Measurements from ENCODE around the gene ASAH2B.
"Not testable (repeated sequence)": the region's sequence is repeated elsewhere in the genome, so short reads cannot be mapped to it uniquely, and the experiment has no call there.

ASAH2B gene

GRCh38 chr10:50739618-50740292 is at the start of gene ASAH2B:
TSS of gene ASAH2B (plus strand) at chr10:50739936. CDS start at chr10:50745131, 5,195 bp downstream.
- FAIRE-seq: no peak

- FAIRE-seq: not testable (repeated sequence)
Measured at GRCh38 chr10:50697819-50698218, 41.9 kb upstream of the ASAH2B start.

DNA sequence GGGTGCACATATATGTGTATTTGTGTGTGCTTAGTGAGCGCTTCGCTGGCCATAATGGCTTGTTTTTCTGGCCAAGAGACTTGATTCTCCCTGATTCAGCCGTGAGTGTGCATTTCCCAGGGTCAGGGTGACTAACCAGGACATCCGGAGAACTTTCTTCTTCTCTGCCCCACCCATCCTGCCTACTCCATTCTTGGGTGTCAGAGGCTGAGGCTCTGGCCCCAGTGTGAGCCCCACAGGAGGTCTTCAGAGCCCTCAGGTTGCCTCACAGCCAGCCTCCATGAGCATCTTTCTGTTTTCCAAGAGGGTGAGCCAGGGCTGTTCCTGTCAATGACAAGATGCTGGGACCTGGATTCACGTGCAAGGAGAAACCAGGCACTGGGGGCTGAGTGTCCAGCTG is 37.8 kb upstream of the ASAH2B start:
- not testable (repeated sequence) for FAIRE-seq

GRCh38 chr10:50702997-50703396 is 36.7 kb upstream of the ASAH2B start:
- FAIRE-seq: not testable (repeated sequence)

DNA sequence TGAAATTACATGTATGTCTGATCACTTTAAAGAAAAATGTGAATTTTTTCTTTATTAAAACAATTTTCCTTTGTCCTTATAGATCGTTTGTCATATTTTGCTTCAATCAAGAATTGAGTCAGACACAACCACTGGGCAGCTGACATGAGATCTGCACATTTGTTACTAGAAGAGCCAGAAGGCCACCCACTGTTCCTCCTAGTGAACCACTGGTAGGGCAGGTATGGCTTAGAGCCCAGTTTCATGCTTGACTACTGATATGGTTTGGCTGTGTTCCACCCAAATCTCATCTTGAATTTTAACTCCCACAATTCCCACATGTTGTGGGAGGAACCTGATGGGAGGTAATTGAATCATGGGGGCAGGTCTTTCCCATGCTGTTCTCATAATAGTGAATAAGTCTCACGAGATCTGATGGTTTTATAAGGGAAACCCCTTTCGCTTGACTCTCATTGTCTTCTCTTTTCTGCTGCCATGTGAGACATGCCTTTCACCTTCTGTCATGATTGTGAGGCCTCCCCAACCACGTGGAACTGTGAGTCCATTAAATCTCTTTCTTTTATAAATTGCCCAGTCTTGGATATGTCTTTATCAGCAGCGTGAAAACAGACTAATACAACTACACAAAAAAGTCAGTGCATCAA is 35.2 kb upstream of the ASAH2B start:
- not testable (repeated sequence) for FAIRE-seq

DNA sequence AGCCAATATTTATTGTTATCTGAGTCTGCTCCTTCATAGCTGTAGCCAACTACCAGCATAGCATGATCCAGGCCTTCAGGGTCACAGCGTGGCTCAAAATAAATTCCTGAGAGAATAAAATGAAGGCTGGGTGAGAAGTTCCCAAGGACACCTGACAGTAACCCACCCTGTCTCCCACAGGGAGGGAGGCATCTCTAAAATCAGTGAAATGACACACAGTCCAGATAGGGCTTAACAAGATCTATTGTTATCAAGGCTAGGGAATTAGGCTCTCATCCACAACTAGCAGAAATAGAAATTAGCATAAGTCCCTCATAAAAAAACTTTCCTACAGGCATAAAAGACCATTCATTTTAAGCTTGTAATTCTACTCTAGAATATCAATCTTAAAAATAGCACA is 33.7 kb upstream of the ASAH2B start:
- FAIRE-seq: not testable (repeated sequence)

- FAIRE-seq: not testable (repeated sequence)
Measured at GRCh38 chr10:50710241-50710640, 29.5 kb upstream of the ASAH2B start.

- FAIRE-seq: not testable (repeated sequence)
Measured at GRCh38 chr10:50723812-50724211, 15.9 kb upstream of the ASAH2B start.

- not testable (repeated sequence) for FAIRE-seq
Measured at GRCh38 chr10:50728112-50728511, 11.6 kb upstream of the ASAH2B start.

DNA sequence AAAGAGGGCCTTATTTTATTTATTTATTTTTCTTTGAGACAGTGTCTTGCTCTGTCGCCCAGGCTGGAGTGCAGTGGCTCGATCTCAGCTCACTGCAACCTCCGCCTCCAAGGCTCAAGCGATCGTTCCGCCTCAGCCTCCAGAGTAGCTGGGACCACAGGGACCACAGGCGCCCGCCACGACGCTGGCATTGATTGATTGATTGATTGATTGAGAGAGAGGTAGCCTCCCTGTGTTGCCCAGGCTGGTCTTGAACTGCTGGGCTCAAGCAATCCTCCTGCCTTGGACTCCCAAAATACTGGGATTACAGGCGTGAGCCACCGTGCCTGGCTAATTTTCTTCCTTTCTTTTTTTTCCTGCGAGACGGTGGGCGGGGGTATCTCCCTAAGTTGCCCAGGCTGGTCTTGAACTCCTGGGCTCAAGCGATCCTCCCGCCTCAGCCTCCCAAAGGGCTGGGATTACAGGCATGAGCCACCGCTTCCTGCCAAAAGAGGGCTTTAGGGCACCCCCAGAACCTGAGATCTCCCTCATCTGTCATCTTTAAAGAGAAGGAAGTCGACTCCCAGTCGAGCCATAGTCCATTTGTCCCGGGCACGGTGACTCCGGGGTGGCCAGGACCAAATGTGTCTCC is 634 bp upstream of the ASAH2B start:
- FAIRE-seq: not testable (repeated sequence)

GRCh38 chr10:50740293-50740648 is 535 bp downstream of the ASAH2B start:
- FAIRE-seq: no peak

DNA sequence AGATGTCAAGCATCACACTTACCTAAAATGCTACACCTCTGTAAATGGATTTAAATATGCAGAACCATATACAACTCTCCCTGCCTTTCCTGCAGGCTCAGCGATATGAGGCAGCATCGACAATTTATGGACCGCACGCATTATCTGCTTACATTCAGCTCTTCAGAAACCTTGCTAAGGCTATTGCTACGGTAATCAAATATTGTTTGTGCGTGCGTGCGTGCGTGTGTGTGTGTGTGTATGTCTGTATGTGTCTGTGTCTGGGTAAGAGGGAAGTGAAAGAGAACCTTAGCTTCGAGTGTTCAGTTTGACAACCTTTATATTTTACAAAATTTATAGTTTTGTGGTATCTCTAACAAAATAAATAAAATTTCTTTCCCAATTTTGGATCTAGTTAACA is 3.1 kb downstream of the ASAH2B start:
- FAIRE-seq: not testable (repeated sequence)

GRCh38 chr10:50766774-50767513 is 27.2 kb downstream of the ASAH2B start:
- not testable (repeated sequence) for FAIRE-seq

DNA sequence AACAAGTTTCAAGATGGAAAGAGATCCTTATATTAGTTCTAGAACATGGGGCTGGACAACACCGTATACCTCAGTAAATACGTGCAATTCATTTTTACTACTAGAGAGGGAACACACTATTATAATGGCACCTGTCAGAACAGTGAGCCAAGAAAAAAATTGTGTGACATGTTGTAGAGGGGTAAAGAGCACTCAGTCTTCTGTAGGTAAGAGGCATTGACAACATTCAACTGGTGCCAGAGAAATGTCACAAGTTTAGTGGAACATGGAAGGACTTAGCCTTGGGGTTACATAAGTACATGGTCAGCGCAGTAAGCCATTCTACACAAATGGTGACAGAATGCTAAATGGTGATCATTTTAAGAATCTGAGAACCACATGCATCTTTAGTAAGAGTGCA is 32.3 kb downstream of the ASAH2B start:
- not testable (repeated sequence) for FAIRE-seq

GRCh38 chr10:50774868-50775267 is 35.1 kb downstream of the ASAH2B start:
- FAIRE-seq: not testable (repeated sequence)

DNA sequence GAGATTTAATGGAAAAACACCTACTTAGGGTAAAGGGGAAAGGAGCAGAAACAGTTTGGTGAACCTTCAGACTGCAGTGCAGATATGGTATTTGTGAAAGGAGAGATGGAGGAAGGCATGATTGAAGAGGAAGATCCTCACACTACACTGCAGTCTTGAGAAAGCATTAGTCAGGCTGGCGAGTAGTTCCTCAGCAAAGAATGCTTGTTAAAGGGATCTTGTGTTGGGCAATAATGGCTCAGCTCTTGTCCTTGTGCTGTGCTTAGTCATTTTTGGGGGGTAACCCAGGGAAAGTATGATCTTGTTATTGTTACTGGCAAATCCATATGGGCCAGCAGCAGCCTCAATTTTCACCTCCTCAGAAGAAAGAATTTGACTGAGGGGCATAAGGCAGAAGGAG is 40.3 kb downstream of the ASAH2B start:
- FAIRE-seq: not testable (repeated sequence)

- not testable (repeated sequence) for FAIRE-seq
Measured at GRCh38 chr10:50782017-50782416, 42.3 kb downstream of the ASAH2B start.

GRCh38 chr10:50787962-50788361 is 48.2 kb downstream of the ASAH2B start:
- FAIRE-seq: not testable (repeated sequence)

DNA sequence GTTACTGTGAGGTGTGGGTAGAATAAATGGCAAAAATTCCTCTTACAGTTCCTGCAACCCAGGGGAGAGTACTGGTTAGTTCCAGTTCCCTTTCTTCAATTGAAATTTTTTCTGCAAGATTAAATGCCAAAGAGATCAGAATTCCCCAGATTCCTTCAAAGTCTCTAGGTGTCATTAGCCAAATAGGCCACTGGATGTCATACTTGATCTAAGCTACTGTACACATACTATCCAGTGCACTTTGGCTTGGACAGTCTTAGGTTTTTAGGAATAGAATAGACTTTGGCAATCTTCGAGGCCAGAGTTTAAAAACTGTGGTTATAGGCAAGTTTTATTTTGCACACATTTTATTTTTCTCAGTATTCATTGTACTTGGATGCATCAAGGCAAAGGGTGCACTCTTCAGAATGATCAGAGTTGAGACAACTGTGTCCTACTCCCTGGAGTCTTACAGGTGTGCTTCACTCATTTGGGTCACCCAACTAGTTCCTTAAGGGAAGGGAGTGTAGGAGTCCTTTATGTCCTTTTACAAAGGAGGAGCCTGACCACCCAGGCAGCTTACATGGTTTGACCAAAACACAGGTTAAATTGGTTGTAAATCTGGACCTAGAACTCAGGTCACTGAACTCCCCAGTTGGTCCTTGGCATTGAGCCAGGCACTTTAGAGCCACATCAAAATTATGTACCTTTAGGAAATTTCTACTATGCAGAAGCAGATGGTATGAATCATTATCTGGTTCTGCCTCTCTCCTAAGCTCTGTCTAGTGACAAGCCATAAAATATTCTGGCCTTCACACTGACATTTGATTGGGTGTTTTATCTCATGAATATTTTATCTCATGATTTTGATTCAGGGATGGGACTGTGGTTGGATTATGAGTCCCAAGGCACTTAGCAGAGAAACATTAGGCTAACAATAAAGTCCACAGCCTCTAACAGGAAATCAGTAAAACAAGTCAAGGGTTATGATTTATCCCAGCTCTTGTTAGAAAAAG is 49.5 kb downstream of the ASAH2B start:
- peak; percentile 97 for FAIRE-seq

- FAIRE-seq: no peak
Measured at GRCh38 chr10:50794490-50794889, 54.8 kb downstream of the ASAH2B start.

- FAIRE-seq: no peak
Measured at GRCh38 chr10:50796693-50797092, 57.0 kb downstream of the ASAH2B start.

DNA sequence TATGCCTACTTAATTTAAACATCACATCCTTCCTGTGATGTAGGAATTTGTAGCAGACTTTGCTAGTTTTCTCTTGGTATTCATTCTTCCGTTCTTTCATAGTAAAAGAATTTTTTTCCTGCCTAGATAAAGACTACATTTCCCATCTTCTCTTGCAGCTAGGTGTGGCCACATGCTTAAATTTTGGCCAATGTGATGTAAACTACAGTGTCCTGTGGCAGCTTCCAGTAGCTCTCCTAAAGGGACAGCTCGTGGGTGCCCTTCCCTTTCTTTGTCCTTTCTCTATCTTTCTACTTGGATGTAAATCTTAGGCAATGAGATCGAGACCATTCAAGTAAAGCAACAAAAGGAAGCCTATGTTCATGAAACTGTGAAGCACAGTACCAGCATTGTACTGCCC is 58.6 kb downstream of the ASAH2B start:
- no peak for FAIRE-seq

Measured in islet of Langerhans (tissue), 1 donor.